H1 (cell line): Measurements from ENCODE around the gene HABP2. TPM values are rescaled to one million over a fixed set of nuclear protein-coding genes. Genes with fewer than 3 reads are reported as not detected.

ENCODE experiments used
- ATF2 ChIP-seq: IDR thresholded peaks from 2 replicates; pipeline ENCODE4 v1.6.1; 2012; ENCODE audit warnings: low read length, inconsistent platforms
- CHD1 ChIP-seq: IDR thresholded peaks from 2 replicates; pipeline ENCODE4 v1.6.1; 2012; ENCODE audit warnings: low read depth, low read length, improper control_type of control experiment
- CHD7 ChIP-seq: fragments of 300-600 bp; sonication (generic); IDR thresholded peaks from 2 replicates; pipeline ENCODE4 v1.7.1; 2012; ENCODE audit warnings: low read length, moderate library complexity, mild to moderate bottlenecking, inconsistent platforms; ENCODE audit not compliant: insufficient replicate concordance
- CTCF ChIP-seq, 3 experiments: IDR thresholded peaks; 1 replicate in 2 of 3; 2 replicates in 1 of 3; pipeline versions ENCODE4 v1.5.1 to v1.6.1; 2011; ENCODE audit warnings: low read length in 3 of 3, mild to moderate bottlenecking in 3 of 3, inconsistent platforms in 2 of 3, low read depth in 1 of 3, moderate library complexity in 1 of 3; ENCODE audit not compliant: insufficient read depth in 1 of 3; ENCODE audit errors: control extremely low read depth in 1 of 3
- SIN3A ChIP-seq, 2 experiments: IDR thresholded peaks in 1 of 2; conservative IDR thresholded peaks in 1 of 2; 2 replicates each; pipeline ENCODE4 v1.6.1; 2011 to 2012; ENCODE audit warnings: low read length in 2 of 2, improper control_type of control experiment in 1 of 2, low read depth in 1 of 2, mild to moderate bottlenecking in 1 of 2
- SP1 ChIP-seq: IDR thresholded peaks from 2 replicates; pipeline ENCODE4 v1.6.1; 2011; ENCODE audit warnings: low read depth, low read length
- TAF1 ChIP-seq: IDR thresholded peaks from 2 replicates; pipeline ENCODE4 v1.6.1; 2011; ENCODE audit warnings: mild to moderate bottlenecking, low read depth, low read length
- polyA plus RNA-seq, 7 experiments: library from polyadenylated mRNA; depleted of rRNA in 3 of 7; stranded (reverse) in 5 of 7; unstranded in 2 of 7; fragments of >200 nt in 5 of 7; fragments of 200-250 nt in 2 of 7; gene quantifications; 1 replicate in 5 of 7; 2 replicates in 1 of 7; 4 replicates in 1 of 7; pipeline versions ENCODE4 v1.2.1 to v1.2.3, GENCODE V29; 2011 to 2013; ENCODE audit warnings: missing spikeins in 2 of 7, mixed read lengths in 2 of 7
- total RNA-seq: library from RNA; stranded (reverse); fragmentation: NEBNext Ultra II Directional; extraction: Animal tissue kit (Norgen Biotek cat#: 25700); gene quantifications from 2 replicates; pipeline ENCODE4 v1.2.1, GENCODE V29; 2021

The HABP2 gene
- total and polyA plus RNA-seq, 2 of the 8 experiments (the other 6 are each of a cell fraction or from before 2014, with no cell fraction given) = not detected

GRCh38 chr10:113554214-113554613 lies 1.4 kb downstream of the HABP2 start (continued):
- no peak for TF ChIP-seq CHD7
- no peak for TF ChIP-seq CHD1
- no peak for TF ChIP-seq TAF1
- TF ChIP-seq ATF2 = no peak
- TF ChIP-seq SIN3A (conservative IDR thresholded peaks at IDR 0.05 in 1 of 2, IDR thresholded peaks at IDR 0.05 in 1 of 2; ENCODE audit: low read depth in 1 of 2, low read length in 2 of 2) = no peak
- TF ChIP-seq SP1 = no peak
- no peak for TF ChIP-seq CTCF (IDR thresholded peaks at IDR 0.05; ENCODE audit: control extremely low read depth in 1 of 3, insufficient read depth in 1 of 3, low read depth in 1 of 3, low read length in 3 of 3)
